NT2/D1 (cell line): ENCODE results near the gene EHD1.
A peak's percentile ranks its signal among the peaks of the same experiment; 100 is the strongest.

Source experiments
- DNase-seq: peaks from one replicate; pipeline ENCODE4 v3.0.0-alpha.2; 2011; ENCODE audit warnings: low read depth, low spot score
- H3K27me3 ChIP-seq: 2 replicates; pipeline ENCODE4 v1.6.0; 2011; ENCODE audit warnings: mild to moderate bottlenecking; ENCODE audit not compliant: insufficient read length, insufficient read depth
- H3K36me3 ChIP-seq: 2 replicates; pipeline ENCODE4 v1.6.1; 2011; ENCODE audit warnings: mild to moderate bottlenecking, low read length, mixed read lengths; ENCODE audit not compliant: insufficient read depth, insufficient read length
- H3K4me1 ChIP-seq: 2 replicates; pipeline ENCODE4 v1.5.1; 2011; ENCODE audit not compliant: insufficient read depth, insufficient read length
- H3K4me3 ChIP-seq: 2 replicates; pipeline ENCODE4 v1.5.1; 2011; ENCODE audit warnings: low read depth; ENCODE audit not compliant: insufficient read length
- H3K9ac ChIP-seq: 2 replicates; pipeline ENCODE4 v1.6.0; 2011; ENCODE audit warnings: low read depth; ENCODE audit not compliant: insufficient read length
- H3K9me3 ChIP-seq: 2 replicates; pipeline ENCODE4 v1.5.1; 2011; ENCODE audit warnings: mild to moderate bottlenecking, low read length; ENCODE audit not compliant: insufficient read depth
- SUZ12 ChIP-seq: IDR thresholded peaks from 2 replicates; pipeline ENCODE4 v1.6.1; 2011; ENCODE audit not compliant: insufficient read length, insufficient read depth; ENCODE audit errors: extremely low read depth
- YY1 ChIP-seq: IDR thresholded peaks from 2 replicates; pipeline ENCODE4 v1.6.1; 2011; ENCODE audit not compliant: insufficient read length, insufficient read depth
- ZNF274 ChIP-seq: IDR thresholded peaks from 2 replicates; pipeline ENCODE4 v1.6.1; 2011; ENCODE audit warnings: mild to moderate bottlenecking, low read depth, low read length

EHD1 gene

GRCh38 chr11:64864135-64864472 lies 14.3 kb downstream of the EHD1 start:
- Histone ChIP-seq H3K9ac (peak overlapping the region; percentile 62), H3K36me3 (peaks cover 38% of the 10 kb centered on the region), H3K4me1 (peaks cover 25% of the 10 kb centered on the region), H3K4me3 (no peak overlapping the region), H3K9me3 (no peaks in the 10 kb centered on the region), H3K27me3 (no peaks in the 10 kb centered on the region)
- TF ChIP-seq YY1 (no peak), SUZ12 (no peak), ZNF274 (no peak)
- no peak for DNase-seq

- peaks cover 24% of the 10 kb centered on the region for H3K4me1 ChIP-seq
- H3K27me3 ChIP-seq = no peaks in the 10 kb centered on the region
- no peaks in the 10 kb centered on the region for H3K9me3 ChIP-seq
- no peak overlapping the region for H3K4me3 ChIP-seq
- peak overlapping the region; percentile 46 for H3K9ac ChIP-seq
- TF ChIP-seq SUZ12 (no peak), YY1 (no peak), ZNF274 (no peak)
- DNase-seq = no peak
- H3K36me3 ChIP-seq = peaks cover 38% of the 10 kb centered on the region
These were observed 14.9 kb downstream of the EHD1 start for GRCh38 chr11:64863391-64864060.

- peaks cover 24% of the 10 kb centered on the region for H3K4me1 ChIP-seq
- DNase-seq = no peak
- H3K9ac ChIP-seq = peak overlapping the region; percentile 46
- TF ChIP-seq SUZ12 (no peak), YY1 (no peak), ZNF274 (no peak)
- H3K4me3 ChIP-seq = no peak overlapping the region
- no peaks in the 10 kb centered on the region for H3K27me3 ChIP-seq
- H3K9me3 ChIP-seq = no peaks in the 10 kb centered on the region
- H3K36me3 ChIP-seq = peaks cover 37% of the 10 kb centered on the region
These were observed 15.4 kb downstream of the EHD1 start for GRCh38 chr11:64862987-64863390.

- no peak overlapping the region for H3K9ac ChIP-seq
- peaks cover 33% of the 10 kb centered on the region for H3K4me1 ChIP-seq
- TF ChIP-seq SUZ12 (no peak), YY1 (no peak), ZNF274 (no peak)
- peaks cover 43% of the 10 kb centered on the region for H3K36me3 ChIP-seq
- no peaks in the 10 kb centered on the region for H3K9me3 ChIP-seq
- H3K4me3 ChIP-seq = no peak overlapping the region
- no peaks in the 10 kb centered on the region for H3K27me3 ChIP-seq
- DNase-seq = no peak
These were observed 17.0 kb downstream of the EHD1 start for GRCh38 chr11:64861227-64861975.

- H3K4me3 ChIP-seq = no peak overlapping the region
- no peaks in the 10 kb centered on the region for H3K9me3 ChIP-seq
- no peak overlapping the region for H3K9ac ChIP-seq
- peaks cover 53% of the 10 kb centered on the region for H3K36me3 ChIP-seq
- peaks cover 42% of the 10 kb centered on the region for H3K4me1 ChIP-seq
- TF ChIP-seq ZNF274 = no peak
- TF ChIP-seq SUZ12 = no peak
- no peak for TF ChIP-seq YY1
- no peak for DNase-seq
- H3K27me3 ChIP-seq = no peaks in the 10 kb centered on the region
These were observed 18.6 kb downstream of the EHD1 start for GRCh38 chr11:64859542-64860414.

- Histone ChIP-seq H3K36me3 (peaks cover 65% of the 10 kb centered on the region), H3K27me3 (no peaks in the 10 kb centered on the region), H3K9ac (no peak overlapping the region), H3K4me1 (peaks cover 42% of the 10 kb centered on the region), H3K4me3 (no peak overlapping the region), H3K9me3 (no peaks in the 10 kb centered on the region)
- TF ChIP-seq SUZ12 (no peak), YY1 (no peak), ZNF274 (no peak)
- DNase-seq = no peak
These were observed 19.8 kb downstream of the EHD1 start for GRCh38 chr11:64858467-64859263.
